Measurements from ENCODE around the gene CSTPP1.
"Not testable (repeated sequence)": the region's sequence is repeated elsewhere in the genome, so short reads cannot be mapped to it uniquely, and the experiment has no call there.

DNA sequence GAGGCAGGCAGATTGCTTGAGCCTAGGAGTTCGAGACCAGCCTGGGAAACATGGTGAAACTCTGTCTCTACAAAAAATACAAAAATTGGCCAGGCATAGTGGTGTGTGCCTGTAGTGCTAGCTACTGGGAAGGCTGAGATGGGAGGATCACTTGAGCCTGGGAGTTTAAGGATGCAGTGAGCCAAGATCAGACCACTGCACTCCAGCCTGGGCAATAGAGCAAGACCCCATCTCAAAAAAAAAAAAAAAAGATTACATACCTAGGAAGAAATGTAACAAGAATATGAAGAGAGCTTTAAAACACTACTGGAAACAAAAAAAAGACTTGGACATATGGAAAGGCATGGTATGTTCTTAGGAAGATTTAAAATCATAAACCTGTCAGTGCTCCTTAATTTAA, 144.2 kb downstream of the CSTPP1 start:
- TF ChIP-seq POLR2A, POLR2AphosphoS5, EP300 (IDR thresholded peaks at IDR 0.05): not testable (repeated sequence)

Measured in stomach (tissue), 4 donors.